BE2C (cell line): ENCODE data around the gene KANSL1.

Experiments used
- DNase-seq: peaks from one replicate; pipeline ENCODE4 v3.0.0-alpha.2; 2020
- H3K27me3 ChIP-seq: fragments of 250-450 bp; sonication (Bioruptor Pico); 2 replicates; pipeline ENCODE4 v1.5.1; 2020; ENCODE audit warnings: mild to moderate bottlenecking
- H3K36me3 ChIP-seq: fragments of 250-450 bp; sonication (Bioruptor Pico); 2 replicates; pipeline ENCODE4 v1.5.1; 2020; ENCODE audit warnings: mild to moderate bottlenecking
- H3K4me1 ChIP-seq: fragments of 250-450 bp; sonication (Bioruptor Pico); 2 replicates; pipeline ENCODE4 v1.5.1; 2020
- H3K4me3 ChIP-seq: 2 replicates; pipeline ENCODE4 v1.5.1; 2011; ENCODE audit warnings: low read depth, low read length
- H3K9me3 ChIP-seq: fragments of 250-450 bp; sonication (Bioruptor Pico); 2 replicates; pipeline ENCODE4 v1.5.1; 2020
- CTCF ChIP-seq: IDR thresholded peaks from 2 replicates; pipeline ENCODE4 v1.5.1; 2012; ENCODE audit warnings: mild to moderate bottlenecking, low read depth, low read length

The KANSL1 gene

GRCh38 chr17:45990886-45991285, 202.3 kb downstream of the KANSL1 start:
- Histone ChIP-seq H3K36me3 (no peaks in the 10 kb centered on the region), H3K4me1 (no peaks in the 10 kb centered on the region), H3K4me3 (no peak overlapping the region), H3K9me3 (no peaks in the 10 kb centered on the region), H3K27me3 (no peaks in the 10 kb centered on the region)
- DNase-seq: no peak
- peak; percentile 33; the same call in 1 of the 2 replicates for TF ChIP-seq CTCF

GRCh38 chr17:45989759-45990158, 203.5 kb downstream of the KANSL1 start:
- no peak for TF ChIP-seq CTCF
- Histone ChIP-seq H3K27me3 (no peaks in the 10 kb centered on the region), H3K4me1 (no peaks in the 10 kb centered on the region), H3K36me3 (no peaks in the 10 kb centered on the region), H3K9me3 (no peaks in the 10 kb centered on the region), H3K4me3 (no peak overlapping the region)
- DNase-seq: no peak

- Histone ChIP-seq H3K27me3 (no peaks in the 10 kb centered on the region), H3K4me3 (no peak overlapping the region), H3K9me3 (no peaks in the 10 kb centered on the region), H3K4me1 (no peaks in the 10 kb centered on the region), H3K36me3 (no peaks in the 10 kb centered on the region; the same call in 1 of the 2 replicates)
- DNase-seq: no peak
- no peak for TF ChIP-seq CTCF
These were observed 205.5 kb downstream of the KANSL1 start for GRCh38 chr17:45987706-45988105.

- H3K36me3 ChIP-seq: no peaks in the 10 kb centered on the region; the same call in 1 of the 2 replicates
- no peak for DNase-seq
- no peaks in the 10 kb centered on the region for H3K9me3 ChIP-seq
- H3K4me1 ChIP-seq: no peaks in the 10 kb centered on the region
- H3K27me3 ChIP-seq: no peaks in the 10 kb centered on the region
- H3K4me3 ChIP-seq: no peak overlapping the region
- no peak for TF ChIP-seq CTCF
These were observed 207.2 kb downstream of the KANSL1 start for GRCh38 chr17:45986056-45986455.

GRCh38 chr17:45985447-45985846, 207.8 kb downstream of the KANSL1 start:
- no peak for TF ChIP-seq CTCF
- Histone ChIP-seq H3K9me3 (no peaks in the 10 kb centered on the region), H3K4me1 (no peaks in the 10 kb centered on the region), H3K27me3 (no peaks in the 10 kb centered on the region), H3K4me3 (no peak overlapping the region), H3K36me3 (no peaks in the 10 kb centered on the region; the same call in 1 of the 2 replicates)
- DNase-seq: no peak

- H3K27me3 ChIP-seq: no peaks in the 10 kb centered on the region
- no peaks in the 10 kb centered on the region for H3K4me1 ChIP-seq
- no peaks in the 10 kb centered on the region for H3K9me3 ChIP-seq
- no peak for DNase-seq
- no peak for TF ChIP-seq CTCF
- H3K4me3 ChIP-seq: no peak overlapping the region
- no peaks in the 10 kb centered on the region; the same call in 1 of the 2 replicates for H3K36me3 ChIP-seq
These were observed 208.9 kb downstream of the KANSL1 start for GRCh38 chr17:45984368-45984767.
